WTC11 (cell line): ENCODE results near the gene PTPRO.

Experiments
- TEAD4 ChIP-seq: sonication (generic); formaldehyde crosslinking; IDR thresholded peaks from 2 replicates; pipeline ENCODE4 v1.8.0; 2022; ENCODE audit warnings: mild to moderate bottlenecking, missing genetic modification reagents
- TF ChIP-seq, protein P1 (sequence below): fragments of 200-600 bp; IDR thresholded peaks from 2 replicates; pipeline ENCODE4 v1.8.0; 2022; ENCODE audit warnings: antibody characterized with exemption
- TF ChIP-seq, protein P2 (sequence below): sonication (generic); formaldehyde crosslinking; IDR thresholded peaks from 2 replicates; pipeline ENCODE4 v1.8.1; 2022; ENCODE audit warnings: mild to moderate bottlenecking, missing genetic modification reagents, moderate library complexity, borderline replicate concordance

DNA sequence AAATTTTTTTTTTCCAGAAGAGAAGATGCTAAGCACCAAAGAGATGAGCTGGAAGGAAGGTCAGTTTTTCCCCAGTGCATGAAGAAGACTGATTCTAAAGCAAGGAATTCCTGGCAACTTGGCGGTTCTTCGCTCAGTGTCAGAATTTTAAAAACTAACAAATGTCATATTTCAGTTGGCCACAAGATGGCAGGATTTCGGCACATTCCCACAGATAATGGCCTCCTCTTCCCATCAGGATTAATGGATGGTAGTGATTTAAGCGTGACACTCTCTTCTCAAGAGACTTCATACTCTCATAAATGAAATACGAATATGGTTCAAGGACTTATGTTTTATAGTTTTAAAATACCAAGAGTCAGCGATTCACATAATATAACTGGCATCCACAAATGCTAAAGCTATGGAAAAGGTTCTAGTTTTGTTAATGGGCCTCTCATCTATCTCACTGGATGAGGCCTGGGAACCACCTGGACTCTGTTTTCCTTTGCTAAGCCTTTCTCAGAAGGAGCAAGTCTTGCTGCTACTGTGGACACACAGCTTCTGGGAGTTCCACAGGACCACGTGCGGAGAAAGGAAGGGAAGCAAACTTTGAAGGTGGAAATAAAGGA lies 46.1 kb upstream of the PTPRO start:
- TF ChIP-seq, protein P1, sequence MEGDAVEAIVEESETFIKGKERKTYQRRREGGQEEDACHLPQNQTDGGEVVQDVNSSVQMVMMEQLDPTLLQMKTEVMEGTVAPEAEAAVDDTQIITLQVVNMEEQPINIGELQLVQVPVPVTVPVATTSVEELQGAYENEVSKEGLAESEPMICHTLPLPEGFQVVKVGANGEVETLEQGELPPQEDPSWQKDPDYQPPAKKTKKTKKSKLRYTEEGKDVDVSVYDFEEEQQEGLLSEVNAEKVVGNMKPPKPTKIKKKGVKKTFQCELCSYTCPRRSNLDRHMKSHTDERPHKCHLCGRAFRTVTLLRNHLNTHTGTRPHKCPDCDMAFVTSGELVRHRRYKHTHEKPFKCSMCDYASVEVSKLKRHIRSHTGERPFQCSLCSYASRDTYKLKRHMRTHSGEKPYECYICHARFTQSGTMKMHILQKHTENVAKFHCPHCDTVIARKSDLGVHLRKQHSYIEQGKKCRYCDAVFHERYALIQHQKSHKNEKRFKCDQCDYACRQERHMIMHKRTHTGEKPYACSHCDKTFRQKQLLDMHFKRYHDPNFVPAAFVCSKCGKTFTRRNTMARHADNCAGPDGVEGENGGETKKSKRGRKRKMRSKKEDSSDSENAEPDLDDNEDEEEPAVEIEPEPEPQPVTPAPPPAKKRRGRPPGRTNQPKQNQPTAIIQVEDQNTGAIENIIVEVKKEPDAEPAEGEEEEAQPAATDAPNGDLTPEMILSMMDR, result peak; percentile 65; the same call in 1 of the 2 replicates
- no peak for TF ChIP-seq TEAD4 (CRISPR knock-in tag)
- TF ChIP-seq, protein P2, sequence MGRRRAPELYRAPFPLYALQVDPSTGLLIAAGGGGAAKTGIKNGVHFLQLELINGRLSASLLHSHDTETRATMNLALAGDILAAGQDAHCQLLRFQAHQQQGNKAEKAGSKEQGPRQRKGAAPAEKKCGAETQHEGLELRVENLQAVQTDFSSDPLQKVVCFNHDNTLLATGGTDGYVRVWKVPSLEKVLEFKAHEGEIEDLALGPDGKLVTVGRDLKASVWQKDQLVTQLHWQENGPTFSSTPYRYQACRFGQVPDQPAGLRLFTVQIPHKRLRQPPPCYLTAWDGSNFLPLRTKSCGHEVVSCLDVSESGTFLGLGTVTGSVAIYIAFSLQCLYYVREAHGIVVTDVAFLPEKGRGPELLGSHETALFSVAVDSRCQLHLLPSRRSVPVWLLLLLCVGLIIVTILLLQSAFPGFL (CRISPR knock-in tag), result no peak
